Activated CD4-positive, alpha-beta T cell treated with anti-CD3 and anti-CD28 coated beads, Interleukin-2, amount 50 U/mL, for 1 hour (primary cell): ENCODE data around the gene CD81.

Experiments used
- DNase-seq: peaks from one replicate; pipeline ENCODE4 v3.0.0-alpha.2; 2020

Gene CD81

DNA sequence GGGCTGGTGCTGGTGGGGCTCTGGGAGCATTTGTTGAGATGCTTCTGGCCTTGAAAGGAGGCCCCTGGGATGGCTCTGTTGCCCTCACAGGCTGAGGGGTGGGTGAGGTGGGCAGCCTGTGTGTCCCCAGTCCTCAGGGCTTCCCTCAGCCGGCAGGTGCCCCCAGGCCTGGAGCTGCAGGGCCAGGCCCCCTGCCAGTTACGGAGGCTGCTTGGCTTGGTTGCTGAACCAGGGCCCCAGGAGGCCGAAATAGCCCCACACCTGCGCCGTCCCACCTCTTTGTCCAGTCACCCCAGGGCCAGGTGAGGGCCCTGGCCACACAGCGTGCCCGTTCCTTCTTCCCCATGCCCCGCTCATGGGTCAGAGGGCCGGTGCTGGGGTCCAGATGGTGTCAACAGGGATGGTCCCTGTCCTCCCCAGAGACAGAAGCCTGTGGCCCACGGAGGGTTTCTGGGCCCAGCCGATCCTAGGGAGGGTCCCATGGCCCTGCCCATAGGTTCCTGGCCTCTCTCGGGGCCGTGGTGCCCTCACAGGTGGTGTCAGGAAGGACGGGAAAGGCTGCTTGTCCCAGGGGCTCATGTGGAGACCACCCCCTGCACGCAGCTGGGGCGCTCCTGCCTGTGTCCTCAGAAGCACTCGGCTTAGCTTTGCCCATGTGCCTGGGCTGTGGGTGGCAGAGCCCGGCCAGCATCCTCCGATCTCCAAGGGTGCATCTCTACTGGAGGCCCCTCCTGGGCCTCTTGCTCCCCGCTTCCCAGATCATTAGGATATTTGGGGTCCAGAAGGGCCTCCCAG is 14.3 kb downstream of the CD81 start:
- no peak for DNase-seq

- no peak for DNase-seq
These were observed 15.3 kb downstream of the CD81 start for GRCh38 chr11:2392241-2392959.

GRCh38 chr11:2393111-2393868 is 16.2 kb downstream of the CD81 start:
- no peak for DNase-seq

- no peak for DNase-seq
These were observed 17.1 kb downstream of the CD81 start for GRCh38 chr11:2393941-2394817.

DNA sequence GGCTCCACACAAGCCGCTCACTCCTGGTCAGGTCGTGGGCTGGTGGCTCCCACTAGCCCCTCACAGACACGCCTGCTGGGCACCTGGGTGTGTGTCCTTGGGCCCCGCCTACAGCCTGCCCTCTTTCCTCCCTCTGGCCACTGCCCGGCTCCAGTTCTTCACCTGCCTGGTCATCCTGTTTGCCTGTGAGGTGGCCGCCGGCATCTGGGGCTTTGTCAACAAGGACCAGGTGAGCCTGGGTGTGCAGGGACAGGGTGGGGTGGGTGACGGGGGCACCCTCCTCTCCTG is 17.7 kb downstream of the CD81 start:
- DNase-seq = no peak

DNA sequence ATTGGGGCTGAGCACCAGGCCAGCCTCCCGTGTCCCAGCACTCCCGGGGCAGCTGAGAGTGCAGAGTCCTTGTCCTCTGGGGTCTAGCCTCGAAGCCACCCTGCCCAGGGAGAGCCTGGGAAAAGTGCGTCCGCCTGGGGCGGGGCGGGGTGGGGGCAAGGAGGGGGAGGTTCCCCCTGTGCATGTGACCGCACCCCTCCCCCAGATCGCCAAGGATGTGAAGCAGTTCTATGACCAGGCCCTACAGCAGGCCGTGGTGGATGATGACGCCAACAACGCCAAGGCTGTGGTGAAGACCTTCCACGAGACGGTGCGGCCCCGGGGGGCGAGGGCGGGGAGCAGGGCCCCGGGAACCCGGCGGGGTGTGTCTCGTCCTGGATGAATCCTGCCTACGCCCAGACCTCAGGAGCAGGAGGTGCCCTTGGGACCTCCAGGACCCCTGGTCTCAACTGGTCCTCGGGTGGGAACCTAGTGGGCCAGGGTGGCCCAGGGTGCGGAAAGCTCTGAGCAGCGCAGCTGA is 18.2 kb downstream of the CD81 start:
- no peak for DNase-seq

DNA sequence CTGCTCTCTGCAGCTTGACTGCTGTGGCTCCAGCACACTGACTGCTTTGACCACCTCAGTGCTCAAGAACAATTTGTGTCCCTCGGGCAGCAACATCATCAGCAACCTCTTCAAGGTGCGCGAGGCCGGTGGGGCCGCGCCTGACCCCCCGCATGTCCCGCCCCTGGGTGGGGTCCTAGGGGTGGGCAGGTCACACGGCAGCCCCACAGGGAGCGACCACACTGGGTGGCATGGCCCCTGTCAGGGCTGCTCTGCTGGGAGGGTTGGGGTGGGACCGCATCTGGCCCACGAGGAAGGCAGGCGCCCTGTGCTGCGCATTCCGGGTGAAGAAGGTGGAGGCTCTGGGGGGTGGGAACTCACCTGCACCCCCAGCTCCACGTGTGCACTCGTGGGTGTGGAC is 18.7 kb downstream of the CD81 start:
- no peak for DNase-seq

GRCh38 chr11:2396471-2396870 is 19.4 kb downstream of the CD81 start:
- DNase-seq = no peak

DNA sequence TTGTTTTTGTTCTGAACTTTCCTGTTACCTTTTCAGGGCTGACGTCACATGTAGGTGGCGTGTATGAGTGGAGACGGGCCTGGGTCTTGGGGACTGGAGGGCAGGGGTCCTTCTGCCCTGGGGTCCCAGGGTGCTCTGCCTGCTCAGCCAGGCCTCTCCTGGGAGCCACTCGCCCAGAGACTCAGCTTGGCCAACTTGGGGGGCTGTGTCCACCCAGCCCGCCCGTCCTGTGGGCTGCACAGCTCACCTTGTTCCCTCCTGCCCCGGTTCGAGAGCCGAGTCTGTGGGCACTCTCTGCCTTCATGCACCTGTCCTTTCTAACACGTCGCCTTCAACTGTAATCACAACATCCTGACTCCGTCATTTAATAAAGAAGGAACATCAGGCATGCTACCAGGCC is 19.9 kb downstream of the CD81 start:
- no peak for DNase-seq

DNA sequence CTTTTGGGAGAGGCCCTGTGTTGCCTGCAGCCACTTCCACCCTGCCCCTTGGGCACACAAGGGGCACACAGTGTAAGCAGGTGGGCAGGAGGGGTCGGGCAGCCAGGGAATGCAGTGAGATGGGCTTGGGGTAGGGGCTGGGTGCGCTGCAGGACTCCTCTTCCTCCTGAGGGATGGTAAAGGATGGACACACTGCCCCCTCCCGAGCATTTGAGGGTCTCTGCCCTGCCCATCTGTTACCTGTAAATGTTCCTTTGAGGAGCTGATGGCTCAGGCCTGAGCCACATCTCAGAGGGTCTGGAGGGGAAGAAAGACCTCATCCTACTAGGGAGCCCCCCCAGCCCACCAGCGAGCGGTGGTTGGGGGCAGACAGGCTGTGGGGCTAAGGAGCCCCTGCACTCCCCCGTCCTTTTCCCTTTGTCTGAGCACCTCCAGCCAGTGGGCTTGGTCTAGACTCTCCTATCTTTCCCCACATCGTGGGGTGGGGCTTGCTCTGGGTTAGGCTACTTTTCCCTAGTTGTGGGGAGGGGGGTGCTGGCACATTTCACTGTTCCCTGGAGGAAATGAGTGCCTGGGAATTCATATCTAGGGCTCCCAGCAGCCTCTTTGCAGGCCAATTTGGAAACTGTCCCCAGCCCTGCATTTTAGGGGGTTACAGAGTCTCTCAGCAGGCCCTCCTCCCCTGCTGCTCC is 21.7 kb downstream of the CD81 start:
- DNase-seq = no peak

DNA sequence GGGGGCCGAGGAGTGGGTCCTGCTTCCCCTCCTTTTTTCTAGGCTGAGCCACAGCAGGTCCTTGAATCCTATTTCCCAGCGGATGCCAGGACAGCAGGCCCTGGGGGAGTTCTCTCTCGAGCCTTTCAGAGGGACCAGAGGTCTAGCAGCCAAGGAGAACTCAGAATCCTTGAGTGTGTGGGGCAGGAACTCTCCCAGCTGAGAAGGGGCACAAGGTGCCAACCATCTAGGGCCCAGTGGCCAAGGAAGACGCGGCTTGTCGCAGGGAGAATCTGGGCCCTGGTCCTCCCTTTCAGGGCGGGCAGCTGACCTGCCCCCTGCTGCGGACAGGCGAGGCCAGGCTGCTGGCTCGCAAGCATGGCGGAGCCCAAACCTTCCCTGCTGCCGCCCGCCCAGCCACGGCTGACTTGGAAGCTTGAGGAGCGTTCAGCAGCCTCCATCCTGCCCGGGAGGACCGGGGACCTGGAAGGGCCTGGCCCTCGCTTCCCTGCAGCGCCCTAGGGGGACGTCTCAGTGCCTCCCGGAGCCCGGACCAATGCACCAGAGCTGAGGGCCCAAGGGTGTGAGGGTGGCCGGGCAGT is 22.5 kb downstream of the CD81 start:
- peak; percentile 32 for DNase-seq

DNA sequence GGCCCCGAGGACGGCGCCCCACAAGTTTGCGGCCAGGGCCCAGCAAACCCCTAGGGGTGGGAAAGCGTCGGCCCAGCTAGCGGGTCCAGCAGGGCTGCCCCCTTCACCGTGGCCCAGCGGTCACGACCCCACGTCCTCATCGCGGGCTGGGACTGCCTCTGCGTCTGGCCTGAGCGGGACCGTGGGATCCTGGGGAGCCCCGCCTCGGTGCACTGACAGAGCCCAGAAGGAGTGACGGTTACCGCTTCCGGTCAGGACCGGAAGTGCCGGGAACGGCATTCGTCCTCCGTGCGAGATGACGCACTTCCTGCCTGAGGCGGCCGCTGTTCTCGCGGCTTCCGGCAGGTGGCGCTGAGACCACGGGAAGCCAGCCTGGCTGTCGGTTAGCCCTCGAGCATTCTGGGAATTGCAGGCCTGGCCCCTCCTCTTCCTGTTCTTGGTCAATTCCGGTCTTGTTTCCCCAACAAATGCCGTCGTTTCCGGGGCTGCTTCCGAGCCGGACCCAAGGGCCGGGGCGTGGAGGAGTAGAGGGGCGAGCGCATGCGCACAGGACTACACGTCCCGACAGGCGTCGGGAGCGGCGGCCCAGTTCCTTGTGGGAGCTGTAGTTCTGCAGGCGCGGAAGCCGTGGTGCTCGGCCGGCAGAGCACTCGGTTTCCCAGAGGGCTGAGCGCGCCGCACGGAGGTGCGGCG is 23.1 kb downstream of the CD81 start, which contains the start of gene TSSC4:
Gene TSSC4, plus strand, starts transcription at position 682 of the 693 bp plus-strand sequence. CDS start 1,884 bp downstream, outside the sequence.
- peak; percentile 99 for DNase-seq

DNA sequence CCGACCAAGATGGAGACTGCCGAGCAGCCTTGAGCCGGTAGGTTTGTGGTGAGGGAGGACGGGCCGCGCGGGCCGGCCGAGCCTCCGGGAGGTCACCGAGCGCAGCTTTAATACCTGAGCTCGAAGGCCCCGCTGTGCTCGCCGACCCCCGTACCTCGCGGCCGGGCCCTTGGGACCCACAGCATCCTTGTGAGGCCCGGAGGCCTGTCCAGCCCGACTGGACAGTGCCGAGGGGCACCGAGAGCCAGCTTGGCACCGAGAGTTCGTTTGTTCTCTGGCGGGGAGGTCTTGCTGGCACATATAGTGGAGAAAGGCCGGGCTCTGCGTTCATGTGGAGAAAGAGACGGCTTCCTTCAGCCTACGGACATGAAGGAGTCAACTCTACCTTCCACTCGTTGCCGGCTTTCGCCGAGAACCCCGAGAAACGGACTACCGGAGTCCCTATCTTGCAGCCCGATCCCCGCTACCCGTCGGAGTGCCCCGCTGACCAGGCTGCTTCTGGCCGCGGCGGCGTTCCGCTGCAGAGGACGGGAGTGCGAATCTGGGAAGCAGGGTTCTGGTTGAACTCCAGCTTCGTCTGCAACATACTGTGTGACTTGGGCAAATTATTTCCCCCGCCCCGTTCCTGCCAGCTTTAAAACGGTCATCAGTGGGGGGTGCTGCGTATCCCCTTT is 23.8 kb downstream of the CD81 start:
- DNase-seq = no peak

DNA sequence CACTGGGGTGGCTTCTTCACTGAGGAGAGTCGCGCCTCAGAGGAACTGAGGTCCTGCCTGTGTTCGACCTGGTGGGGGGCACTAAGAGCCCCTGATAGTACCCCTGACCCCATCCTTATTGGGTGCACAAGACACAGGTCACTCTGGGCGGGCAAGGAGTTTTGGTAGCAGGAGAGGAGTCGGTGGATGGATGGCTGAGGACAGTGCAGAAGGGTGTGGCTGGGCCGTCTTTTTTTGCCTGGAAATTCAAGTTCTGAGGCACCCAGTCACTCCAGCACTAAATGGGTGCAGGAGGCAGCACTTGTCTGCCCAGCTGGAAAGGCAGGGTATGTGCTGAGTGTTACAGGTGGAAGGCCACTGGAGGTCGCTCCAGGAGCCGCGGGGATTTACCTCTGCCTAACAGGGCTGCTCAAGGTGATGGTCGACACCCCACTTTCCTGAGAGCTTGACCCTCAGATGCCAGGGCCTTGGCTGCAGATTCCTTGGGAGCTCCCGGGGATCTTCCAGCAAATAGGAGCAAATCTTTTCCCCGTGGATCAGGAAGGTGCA is 24.4 kb downstream of the CD81 start:
- DNase-seq = no peak

- DNase-seq = no peak
These were observed 25.0 kb downstream of the CD81 start for GRCh38 chr11:2402106-2402505.

DNA sequence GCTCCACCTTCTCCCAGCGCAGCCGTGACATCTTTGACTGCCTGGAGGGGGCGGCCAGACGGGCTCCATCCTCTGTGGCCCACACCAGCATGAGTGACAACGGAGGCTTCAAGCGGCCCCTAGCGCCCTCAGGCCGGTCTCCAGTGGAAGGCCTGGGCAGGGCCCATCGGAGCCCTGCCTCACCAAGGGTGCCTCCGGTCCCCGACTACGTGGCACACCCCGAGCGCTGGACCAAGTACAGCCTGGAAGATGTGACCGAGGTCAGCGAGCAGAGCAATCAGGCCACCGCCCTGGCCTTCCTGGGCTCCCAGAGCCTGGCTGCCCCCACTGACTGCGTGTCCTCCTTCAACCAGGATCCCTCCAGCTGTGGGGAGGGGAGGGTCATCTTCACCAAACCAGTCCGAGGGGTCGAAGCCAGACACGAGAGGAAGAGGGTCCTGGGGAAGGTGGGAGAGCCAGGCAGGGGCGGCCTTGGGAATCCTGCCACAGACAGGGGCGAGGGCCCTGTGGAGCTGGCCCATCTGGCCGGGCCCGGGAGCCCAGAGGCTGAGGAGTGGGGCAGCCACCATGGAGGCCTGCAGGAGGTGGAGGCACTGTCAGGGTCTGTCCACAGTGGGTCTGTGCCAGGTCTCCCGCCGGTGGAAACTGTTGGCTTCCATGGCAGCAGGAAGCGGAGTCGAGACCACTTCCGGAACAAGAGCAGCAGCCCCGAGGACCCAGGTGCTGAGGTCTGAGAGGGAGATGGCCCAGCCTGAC is 26.0 kb downstream of the CD81 start:
- DNase-seq = no peak

DNA sequence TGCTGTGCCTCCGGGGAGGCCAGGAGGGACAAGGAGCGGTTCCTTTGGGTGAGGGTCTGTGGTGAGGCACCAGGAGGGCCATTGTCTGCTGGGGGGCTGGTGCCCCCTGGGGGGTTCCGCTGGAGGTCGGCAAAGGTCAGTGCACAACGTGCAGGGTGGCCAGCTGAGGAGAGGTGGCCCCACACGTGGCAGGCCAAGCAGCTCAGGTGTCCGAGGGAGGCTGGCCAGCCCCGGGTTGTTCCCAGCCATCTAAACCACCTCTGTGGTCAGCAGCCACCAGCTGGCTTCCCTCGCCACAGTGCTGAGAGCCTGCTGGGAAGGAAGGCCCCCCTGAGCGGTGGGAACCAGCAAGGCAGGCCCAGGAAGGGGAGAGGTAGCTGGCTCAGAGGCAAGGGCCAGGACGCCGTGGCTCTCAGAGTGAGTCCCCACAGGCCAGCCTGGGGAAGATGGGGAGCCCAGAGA is 27.7 kb downstream of the CD81 start:
- no peak for DNase-seq

DNA sequence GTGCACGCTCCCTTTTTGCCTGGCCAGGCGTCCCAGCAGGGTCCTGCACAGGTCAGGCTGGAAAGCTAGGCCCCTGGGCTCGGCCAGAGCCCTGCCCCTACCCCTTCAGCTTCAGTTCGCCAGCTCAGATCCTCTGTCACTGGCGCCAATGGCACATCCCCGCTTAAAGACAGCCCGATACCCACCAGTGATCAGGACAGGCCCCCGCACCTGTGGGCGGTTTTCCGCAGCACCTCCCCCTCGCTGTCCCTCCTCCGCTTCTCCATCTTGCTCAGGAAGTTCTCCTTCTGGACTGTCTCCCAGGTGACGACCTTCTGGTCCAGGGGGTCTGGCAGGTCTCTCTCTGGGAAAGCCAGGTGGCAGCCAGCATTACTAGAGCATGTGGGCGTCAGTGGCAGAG is 29.3 kb downstream of the CD81 start:
- DNase-seq = no peak

- DNase-seq = no peak
These were observed 29.8 kb downstream of the CD81 start for GRCh38 chr11:2406878-2407410.
